22Rv1 (cell line): Measurements from ENCODE around the gene TSPO2.

Experiments used
- CTCF ChIP-seq: fragments of 450-650 bp; IDR thresholded peaks from 2 replicates; pipeline ENCODE4 v1.5.1; 2017; ENCODE audit warnings: mild to moderate bottlenecking
- ZFX ChIP-seq: fragments of 450-650 bp; IDR thresholded peaks from 2 replicates; pipeline ENCODE4 v1.6.1; 2017; ENCODE audit warnings: antibody characterized with exemption, borderline replicate concordance

DNA sequence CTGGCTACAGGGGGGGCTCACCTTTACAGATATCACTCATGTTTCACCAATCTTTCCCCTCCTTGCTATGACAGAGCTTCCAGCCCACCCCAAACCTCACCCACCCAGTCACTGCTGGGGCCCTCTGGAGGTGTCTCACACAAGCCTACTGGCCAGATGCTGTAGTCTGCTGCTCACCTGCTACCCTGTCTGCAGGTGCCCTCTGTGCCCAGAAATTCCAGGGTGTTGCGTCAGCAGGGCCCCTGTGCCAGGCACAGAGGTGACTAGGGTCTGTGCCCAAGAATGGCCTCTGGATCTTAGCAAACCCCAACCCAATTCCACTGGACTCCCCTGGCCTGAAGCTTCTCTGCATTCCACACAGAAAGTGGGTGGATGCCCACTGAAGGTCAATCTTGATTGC lies 24.6 kb upstream of the TSPO2 start:
- TF ChIP-seq CTCF = no peak
- no peak for TF ChIP-seq ZFX
